HG02571 (cell line): Measurements from ENCODE around the gene GAS6.
"Not testable (repeated sequence)": the region's sequence is repeated elsewhere in the genome, so short reads cannot be mapped to it uniquely, and the experiment has no call there.

Source experiments
- ATAC-seq: cut with Tn5 transposase; IDR thresholded peaks from one replicate; pipeline ENCODE4 v1.9.1; 2021; ENCODE audit warnings: mild to moderate bottlenecking, moderate library complexity; ENCODE audit not compliant: unreplicated experiment

The GAS6 gene

DNA sequence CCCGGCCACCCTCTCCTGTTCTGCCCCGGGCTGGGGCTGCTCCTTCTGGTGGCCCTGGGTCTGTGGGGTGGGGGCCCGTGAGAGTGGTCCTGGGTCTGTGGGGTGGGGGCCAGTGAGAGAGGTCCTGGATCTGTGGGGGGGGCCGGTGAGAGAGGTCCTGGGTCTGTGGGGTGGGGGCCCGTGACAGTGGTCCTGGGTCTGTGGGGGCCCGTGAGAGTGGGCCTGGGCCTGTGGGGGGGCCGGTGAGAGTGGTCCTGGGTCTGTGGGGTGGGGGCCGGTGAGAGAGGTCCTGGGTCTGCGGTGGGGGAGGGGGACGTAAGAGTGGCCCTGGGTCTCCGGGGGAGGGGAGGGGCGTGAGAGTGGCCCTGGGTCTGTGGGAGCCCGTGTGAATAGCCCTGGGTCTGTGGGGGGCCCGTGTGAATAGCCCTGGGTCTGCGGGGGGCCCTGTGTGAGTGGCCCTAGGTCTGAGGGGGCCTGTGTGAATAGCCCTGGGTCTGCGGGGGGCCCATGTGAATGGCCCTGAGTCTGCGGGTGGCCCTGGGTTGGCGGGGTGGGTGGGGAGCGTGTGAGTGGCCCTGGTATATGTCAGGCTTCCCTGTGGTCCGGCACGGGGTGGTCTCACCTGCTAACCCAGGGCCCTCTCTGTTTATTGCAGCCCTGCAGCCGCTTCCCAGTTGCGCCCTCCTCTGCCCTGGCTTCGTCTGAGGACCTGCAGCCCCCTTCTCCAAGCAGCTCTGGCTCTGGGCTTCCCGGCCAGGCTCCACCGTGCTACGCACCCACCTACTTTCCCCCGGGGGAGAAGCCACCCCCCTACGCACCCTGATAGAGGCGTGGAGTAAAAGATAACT lies 52.6 kb downstream of the GAS6 start:
- ATAC-seq: no peak

DNA sequence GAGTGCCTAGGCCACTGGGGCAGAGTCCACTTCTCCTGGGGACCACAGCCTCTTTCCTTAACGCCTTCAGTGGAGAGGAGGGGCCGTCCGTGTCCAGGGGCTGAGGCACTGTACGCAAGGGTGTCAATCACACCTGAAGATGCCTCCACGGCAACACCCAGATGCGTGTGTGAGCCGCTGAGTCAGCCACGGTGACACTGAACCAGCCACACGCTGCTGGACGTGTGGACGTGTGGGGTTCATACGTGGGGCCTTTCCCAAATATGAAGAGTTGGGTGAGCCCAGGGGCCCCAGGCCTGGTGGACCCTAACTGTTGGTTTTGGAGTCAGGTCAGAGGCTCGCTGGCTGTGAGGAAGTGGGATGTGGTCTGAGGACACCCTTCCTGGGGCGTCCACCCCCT lies 53.2 kb downstream of the GAS6 start:
- no peak for ATAC-seq

DNA sequence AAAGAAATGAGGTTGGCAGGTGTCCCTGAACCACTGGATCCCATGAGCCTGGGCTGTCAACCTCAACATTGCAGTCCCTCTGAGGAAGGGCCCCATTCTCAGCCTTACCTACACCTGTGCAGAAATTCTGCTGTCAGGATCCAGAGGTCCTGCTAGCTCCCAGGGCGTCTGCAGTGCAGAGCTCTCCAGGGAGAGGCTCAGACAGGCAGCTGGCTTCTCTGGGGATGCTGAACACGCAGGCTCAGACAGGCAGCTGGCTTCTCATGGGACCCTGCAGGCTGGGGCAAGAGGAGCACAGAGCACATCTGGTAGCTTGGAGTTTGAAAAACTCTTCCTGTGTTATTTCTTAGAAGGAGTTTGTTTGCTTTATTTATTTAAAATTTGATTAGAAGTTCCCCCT lies 53.9 kb downstream of the GAS6 start:
- ATAC-seq: no peak

DNA sequence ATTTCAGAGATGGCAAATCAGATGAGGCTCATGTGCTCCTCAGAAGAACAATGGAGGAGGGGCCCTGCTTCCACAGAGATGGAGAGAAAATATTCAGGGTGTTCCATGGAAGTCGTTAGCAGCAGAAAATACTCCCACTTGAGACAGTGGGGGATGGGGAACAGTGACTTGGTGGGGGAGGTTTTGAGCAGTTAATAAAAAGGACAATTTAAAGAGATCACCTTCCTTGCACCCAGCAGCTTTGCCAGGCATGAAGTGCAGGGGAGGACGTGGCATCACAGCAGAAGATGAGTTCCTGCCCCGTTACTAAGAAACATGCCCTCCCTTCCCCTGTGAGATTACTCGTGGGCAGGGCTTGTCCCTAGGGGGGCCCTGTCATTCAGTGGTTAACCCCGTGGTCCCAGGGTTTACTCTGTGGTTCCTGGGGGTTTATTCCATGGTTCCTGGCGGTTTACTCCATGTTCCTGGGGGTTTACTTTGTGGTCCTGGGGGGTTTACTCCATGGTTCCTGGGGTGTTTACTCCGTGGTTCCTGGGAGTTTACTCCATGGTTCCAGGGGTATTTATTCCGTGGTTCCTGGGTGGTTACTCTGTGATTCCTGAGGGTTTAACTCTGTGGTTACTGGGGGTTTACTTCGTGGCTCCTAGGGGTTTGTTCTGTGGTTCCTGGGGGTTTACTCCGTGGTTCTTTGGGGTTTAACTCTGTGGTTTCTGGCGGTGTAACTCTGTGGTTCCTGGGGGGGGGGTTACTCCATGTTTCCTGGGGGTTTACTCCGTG lies 55.6 kb downstream of the GAS6 start:
- no peak for ATAC-seq

DNA sequence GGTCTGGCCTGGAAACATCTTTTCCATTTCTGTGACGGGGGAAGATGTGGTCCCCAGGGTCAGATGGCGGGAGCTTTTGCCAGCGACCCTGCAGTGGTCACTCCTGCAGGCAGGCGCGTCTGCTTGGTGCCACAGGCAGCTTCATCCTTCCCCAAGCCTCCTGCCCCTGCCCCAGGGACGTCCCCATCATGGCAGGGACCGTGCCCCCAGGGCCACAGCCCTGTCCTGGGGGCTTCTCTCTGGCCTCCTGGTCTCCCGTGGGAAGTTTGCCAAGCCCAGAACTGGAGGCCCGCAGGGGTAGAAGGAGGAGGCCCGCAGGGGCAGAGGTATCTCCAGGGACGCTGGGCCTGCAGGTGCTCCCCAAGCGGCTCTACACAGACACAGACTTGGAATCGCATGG lies 57.4 kb downstream of the GAS6 start:
- ATAC-seq: no peak

DNA sequence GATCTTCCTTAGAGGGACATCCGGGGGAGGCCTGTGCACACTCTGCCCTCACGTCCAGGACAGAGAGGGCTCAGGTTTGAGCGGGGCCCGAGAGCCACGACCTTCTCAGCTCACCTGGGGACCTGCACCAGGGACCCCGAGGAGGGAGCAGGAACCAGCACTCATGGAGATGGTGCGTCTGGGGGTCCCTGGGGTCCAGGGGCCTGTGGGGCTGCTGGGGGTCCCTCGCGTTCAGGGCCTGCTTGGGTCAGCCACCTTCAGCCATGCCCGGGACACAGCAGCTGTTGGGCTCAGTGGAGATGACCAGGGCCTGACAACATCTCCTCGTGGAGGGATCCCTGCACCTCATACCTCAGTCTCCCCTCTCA lies 57.8 kb downstream of the GAS6 start:
- no peak for ATAC-seq

DNA sequence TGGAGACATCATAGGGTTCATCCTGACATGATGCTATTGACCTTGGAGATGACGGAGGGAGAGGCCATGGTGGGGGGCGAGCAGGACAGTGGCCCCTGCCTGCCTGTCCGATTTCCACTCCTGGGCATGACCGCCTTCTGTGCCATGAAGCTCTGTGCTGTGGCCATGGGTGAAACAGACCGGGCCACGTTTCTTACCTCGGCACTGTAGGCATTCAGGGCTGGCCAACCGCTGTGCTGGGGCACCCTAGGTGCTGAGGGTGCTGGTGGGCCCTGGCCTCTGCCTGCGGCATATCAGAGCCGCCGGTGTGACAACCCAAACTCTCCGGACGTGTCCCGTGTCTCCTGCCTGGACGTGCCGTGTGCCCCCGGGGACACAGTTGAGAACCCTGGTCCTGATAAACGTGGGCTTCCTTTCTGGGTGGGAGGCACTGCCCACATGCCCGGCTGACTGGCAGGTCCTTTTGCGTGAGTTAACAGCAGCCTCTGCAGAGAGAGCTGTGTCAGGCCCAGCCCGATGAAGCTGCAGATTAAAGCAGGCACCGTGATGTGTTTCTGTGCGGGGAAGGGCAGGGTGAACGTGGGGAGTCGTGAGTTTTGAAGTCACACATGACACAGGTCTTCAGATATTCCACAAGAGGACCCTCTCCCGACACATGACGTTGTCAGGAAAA lies 58.3 kb downstream of the GAS6 start:
- ATAC-seq: no peak

DNA sequence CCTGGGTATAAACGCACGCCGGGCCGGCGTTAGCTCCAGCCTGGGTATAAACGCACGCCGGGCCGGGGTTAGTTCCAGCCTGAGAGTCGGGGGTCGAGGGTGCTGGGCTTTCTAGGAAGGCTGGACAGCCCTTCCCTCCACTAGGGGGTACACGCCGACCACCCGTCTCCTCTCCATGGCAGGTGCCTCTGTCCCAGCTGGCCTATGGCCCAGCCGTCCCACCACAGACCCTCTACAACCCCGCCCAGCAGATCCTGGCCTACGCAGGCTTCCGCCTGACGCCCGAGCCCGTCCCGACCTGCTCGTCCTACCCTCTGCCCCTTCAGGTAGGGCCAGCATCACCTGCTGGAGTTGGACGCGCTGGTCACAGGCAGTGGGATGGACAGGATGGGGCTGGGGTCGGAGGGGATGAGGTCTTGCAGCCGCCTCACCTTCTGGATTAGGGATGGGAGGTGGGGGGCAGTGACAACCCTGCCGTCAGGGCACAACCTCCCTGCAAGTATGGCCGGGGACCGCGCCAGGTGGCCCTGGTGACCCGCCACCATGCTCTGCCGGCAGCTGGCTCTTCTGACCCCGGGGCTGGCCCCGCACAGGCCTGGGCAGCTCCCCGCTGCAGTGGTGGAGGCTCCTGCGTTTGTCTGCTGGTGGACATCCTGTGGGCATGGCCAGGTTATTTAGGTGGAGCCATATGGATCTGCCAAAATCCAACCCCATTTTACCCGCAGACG lies 59.0 kb downstream of the GAS6 start:
- no peak for ATAC-seq

DNA sequence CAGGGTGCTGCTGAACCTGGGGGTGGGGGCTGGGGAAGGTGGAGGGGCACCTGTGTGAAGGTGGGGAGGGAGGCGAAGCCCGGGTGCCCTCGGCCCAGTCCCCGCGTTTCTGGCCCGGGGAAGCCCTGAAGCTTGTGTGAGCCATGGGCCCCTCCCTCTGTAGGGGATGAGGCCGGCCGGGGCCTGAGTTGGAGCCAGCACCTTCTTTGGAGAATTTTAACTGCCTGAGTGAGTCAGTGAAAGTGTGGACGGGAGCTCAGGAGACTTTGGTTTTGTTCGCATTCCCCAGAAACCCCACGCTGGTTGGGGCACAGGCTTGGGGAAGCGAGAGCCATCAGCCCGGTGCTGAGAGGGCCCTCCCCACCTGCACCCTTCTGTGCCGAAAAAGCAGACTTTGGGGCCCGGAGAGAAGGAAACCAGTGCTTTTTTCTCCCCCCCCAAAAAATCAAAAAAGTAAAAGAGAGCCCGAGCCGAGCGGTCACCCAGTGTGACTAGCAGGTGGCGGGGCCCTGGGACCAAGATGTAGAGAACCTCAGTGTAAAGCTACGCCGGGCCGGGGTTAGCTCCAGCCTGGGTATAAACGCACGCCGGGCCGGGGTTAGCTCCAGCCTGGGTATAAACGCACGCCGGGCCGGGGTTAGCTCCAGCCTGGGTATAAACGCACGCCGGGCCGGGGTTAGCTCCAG lies 59.7 kb downstream of the GAS6 start:
- ATAC-seq: no peak

DNA sequence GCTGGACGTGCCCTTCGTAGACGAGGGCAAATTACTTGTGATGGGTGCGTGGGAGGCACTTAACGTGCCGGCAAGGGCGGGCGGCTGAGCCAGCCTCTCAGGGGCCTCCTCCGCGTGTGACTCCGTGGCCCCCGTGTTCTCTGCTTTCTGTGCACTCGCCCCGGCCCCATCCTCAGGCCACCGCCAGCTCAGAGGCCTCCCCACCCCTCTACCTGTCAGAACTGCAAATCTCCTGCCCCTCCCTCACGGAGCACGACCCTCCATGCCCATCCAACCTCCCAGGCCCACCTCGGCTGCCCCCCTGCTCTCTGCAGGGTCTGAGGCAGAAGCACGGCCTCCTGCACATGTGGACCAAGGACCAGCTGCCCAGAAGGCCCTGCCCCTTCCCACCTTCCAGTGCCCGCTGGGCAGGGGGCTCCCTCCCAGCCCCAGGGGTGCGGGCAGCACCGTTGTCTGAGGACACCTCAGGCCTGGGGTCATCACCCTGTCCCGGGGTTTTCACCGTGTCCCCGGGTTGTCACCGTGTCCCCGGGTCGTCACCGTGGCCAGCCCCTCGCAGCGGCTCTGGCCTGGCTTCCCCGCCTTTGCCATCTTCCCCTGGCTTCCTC lies 60.4 kb downstream of the GAS6 start:
- ATAC-seq: no peak

DNA sequence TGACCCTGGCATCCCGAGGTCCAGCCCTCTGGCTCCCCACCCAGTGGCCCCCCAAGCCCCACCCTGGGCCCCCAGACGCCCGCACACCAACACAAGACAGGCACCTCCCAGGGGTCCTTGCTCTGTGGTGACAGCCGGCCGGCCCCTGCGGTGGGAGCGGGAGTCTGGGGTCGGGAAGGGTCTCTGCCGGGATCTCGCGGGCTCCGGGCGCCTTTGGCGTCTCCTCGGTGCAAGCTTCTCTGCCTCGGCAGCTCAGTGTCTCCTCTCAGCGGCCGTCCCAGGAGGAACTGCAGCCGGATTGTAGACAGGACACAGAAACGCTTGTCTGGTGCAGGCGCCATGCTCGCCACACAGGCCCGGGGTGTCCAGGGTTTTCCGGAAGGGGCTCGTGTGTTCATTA lies 61.1 kb downstream of the GAS6 start:
- ATAC-seq: no peak

DNA sequence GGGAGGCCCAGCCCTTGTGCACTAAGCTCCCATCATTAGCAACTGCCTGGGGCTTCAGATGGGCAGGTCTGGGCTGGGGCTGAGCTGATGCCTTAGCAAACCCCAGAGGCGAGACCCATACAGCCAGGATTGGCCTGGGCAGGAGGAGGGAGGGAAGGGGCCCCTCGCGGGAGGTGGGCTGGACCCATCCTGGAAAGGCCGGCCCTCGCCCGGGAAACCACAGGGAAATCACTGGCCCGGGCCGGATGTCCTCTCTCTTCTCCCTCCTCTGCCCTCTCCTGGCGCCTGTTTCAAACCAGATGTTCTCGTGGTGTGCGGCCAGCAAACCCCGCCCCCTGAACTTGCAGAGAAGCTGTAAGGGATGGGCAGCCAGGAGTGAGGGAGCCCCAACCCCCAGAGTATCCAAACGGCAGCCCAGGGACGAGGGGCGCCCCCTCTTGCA lies 61.8 kb downstream of the GAS6 start:
- no peak for ATAC-seq

DNA sequence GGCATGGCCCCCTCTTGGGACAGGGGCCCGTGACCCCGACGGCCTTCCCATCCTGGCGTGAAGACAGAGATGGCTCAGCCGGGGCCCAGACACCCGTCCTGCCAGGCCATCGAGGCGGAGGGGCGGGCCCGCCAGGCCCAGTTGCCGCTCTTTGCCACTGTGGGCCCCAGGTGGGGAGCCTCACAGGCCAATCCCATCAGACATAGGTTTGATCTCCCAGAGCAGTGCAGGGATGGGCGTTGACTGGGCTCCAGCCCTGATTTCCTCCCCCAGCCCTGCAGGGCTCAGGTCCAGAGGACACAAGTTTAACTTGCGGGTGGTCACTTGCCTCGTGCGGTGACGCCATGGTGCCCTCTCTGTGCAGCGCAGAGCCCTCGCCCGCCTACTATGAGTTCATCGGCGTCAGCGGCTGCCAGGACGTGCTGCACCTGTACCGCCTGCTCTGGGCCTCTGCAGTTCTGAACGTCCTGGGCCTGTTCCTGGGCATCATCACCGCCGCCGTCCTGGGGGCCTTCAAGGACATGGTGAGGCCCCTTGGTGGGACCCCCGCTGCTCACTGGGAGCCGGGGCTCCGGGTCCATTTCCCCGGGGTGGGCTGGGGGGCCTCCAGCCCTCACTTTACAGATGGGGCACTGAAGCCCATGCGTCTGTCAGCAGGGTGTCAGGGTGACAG lies 62.5 kb downstream of the GAS6 start:
- no peak for ATAC-seq

DNA sequence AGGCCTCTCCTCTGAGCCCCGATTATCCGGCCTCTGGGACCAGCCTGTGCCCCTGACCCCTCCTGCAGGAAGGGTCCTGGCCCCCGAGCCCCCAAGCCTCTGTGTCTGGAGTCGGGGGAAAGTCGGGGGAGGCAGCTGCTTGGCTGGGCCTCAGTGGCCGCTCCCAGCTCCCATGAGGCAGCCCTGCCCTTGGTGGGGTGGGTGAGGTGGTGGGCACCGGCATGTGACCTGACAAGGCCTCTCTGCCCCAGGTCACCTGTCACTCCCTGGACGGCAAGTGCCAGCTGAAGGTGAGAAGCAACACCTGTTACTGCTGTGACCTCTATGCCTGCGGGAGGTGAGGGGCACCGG lies 63.3 kb downstream of the GAS6 start:
- ATAC-seq: no peak

DNA sequence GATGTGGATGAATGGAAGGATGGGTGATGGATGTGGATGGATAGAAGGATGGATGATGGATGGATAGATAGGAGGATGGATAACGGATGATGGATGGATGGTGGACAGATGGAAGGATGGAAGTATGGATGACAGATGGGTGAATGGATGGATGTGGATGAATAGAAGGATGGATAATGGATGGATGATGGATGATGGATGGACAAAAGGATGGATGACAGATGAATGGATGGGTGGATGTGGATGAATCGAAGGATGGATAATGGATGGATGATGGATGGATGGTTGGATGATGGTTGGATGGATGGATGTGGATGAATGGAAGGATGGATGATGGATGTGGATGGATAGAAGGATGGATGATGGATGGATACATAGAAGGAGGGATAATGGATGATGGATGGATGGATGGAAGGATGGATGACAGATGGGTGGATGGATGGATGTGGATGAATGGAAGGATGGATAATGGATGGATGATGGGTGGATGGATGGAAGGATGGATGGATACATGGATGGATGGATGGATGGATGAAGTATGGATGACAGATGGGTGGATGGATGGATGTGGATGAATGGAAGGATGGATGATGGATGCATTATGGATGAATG lies 65.6 kb downstream of the GAS6 start:
- no peak for ATAC-seq

DNA sequence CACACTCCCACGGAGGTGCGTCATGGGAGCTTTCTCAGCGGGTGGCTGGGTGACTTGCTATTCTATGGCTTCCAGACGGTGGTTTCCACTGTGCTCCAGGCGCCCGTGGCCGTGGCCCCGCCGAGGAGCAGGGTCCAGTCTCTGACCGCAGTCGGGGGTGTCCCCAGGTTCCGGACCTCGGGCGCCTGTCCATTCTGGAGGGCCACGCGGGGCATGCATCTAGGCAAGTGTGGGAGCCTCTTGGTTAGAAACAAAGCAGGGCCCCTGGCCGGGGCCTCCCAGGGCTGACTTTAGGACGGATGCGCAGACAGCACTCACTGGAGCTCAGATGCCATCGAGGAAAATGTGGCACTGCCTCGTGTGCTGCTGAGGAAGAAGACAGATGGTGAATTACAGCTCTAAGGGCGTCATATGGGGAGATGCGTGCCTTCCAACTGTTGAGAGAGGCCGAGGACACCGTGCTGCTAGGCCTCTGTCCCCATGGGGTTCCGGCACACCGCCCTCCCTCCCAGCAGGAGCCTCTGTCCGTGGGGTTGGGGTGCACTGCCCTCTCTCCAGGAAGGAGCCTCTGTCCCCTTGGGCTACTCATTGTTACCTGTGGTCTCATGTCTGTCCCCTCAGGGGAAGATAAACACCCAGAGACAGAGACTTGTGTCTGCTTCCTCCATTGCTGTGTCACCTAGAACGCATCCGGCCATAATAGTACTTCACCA lies 66.8 kb downstream of the GAS6 start:
- no peak for ATAC-seq

DNA sequence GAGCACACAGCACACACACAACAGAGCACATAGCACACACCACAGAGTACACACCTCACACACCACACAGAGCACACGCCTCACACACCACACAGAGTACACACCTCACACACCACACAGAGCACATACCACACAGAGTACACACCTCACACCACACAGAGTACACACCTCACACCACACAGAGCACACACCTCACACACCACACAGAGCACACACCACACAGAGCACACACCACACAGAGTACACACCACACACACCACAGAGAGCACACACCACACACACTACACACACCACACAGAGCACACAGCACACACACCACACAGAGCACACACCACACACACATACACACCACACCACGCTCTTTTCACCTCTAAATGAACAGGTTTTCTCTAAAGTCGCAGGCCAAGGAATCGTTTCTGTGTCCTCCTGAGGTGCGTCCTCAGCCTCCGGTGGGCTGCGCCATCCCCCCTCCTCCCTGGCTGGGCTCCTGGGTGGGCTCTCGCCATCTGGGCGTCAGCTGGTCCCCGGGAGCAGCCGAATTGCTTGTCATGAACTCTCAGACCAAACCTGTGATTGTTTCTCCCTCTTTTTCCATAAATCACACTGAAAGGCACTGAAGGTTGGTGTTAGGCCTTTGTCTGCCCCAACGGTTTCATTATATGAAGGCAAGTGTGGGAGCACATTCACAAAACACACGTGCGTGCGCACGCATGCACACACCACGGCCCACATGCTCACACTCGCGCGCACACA lies 67.5 kb downstream of the GAS6 start:
- no peak for ATAC-seq

DNA sequence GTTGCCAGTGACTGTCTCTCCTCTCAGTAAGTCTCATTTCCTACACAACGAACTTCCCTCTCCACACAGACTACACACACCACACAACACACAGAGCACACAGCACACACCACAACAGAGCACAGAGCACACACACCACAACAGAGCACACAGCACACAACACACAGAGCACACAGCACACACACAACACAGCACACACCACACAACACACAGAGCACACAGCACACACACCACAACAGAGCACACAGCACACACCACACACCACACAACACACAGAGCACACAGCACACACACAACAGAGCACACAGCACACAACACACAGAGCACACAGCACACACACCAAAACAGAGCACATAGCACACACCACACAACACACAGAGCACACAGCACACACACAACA lies 68.5 kb downstream of the GAS6 start:
- ATAC-seq: not testable (repeated sequence)
